Measurements from ENCODE around the gene MAP3K4.
A peak's percentile ranks its signal among the peaks of the same experiment; 100 is the strongest.
"Not testable (repeated sequence)": the region's sequence is repeated elsewhere in the genome, so short reads cannot be mapped to it uniquely, and the experiment has no call there.

The MAP3K4 gene

GRCh38 chr6:161094955-161095354, 103.4 kb downstream of the MAP3K4 start:
- no peak for DNase-seq

GRCh38 chr6:161095916-161096315, 104.3 kb downstream of the MAP3K4 start:
- DNase-seq = no peak

GRCh38 chr6:161100072-161100471, 108.5 kb downstream of the MAP3K4 start:
- DNase-seq = no peak

GRCh38 chr6:161101517-161101916, 109.9 kb downstream of the MAP3K4 start:
- DNase-seq = no peak

- no peak for DNase-seq
These were observed 111.9 kb downstream of the MAP3K4 start for GRCh38 chr6:161103475-161103874.

GRCh38 chr6:161104966-161105365, 113.4 kb downstream of the MAP3K4 start:
- no peak for DNase-seq

- DNase-seq = no peak
These were observed 113.8 kb downstream of the MAP3K4 start for GRCh38 chr6:161105408-161105807.

- no peak for DNase-seq
These were observed 116.5 kb downstream of the MAP3K4 start for GRCh38 chr6:161107779-161108730.

- DNase-seq = no peak
These were observed 117.3 kb downstream of the MAP3K4 start for GRCh38 chr6:161108916-161109315.

GRCh38 chr6:161109366-161109765, 117.8 kb downstream of the MAP3K4 start:
- DNase-seq = no peak

GRCh38 chr6:161110028-161110779, 118.6 kb downstream of the MAP3K4 start:
- DNase-seq = no peak

GRCh38 chr6:161111261-161111660, 119.7 kb downstream of the MAP3K4 start:
- DNase-seq = peak; percentile 19

GRCh38 chr6:161115468-161115867, 123.9 kb downstream of the MAP3K4 start:
- DNase-seq = no peak

- DNase-seq = no peak
These were observed 125.0 kb downstream of the MAP3K4 start for GRCh38 chr6:161116554-161116953.

- DNase-seq = no peak
These were observed 125.7 kb downstream of the MAP3K4 start for GRCh38 chr6:161117308-161117707.

- DNase-seq = no peak
These were observed 126.4 kb downstream of the MAP3K4 start for GRCh38 chr6:161117942-161118341.

- not testable (repeated sequence) for DNase-seq
These were observed 131.8 kb downstream of the MAP3K4 start for GRCh38 chr6:161123319-161123718.

GRCh38 chr6:161125591-161125990, 134.0 kb downstream of the MAP3K4 start:
- no peak for DNase-seq

GRCh38 chr6:161127071-161127740, 135.6 kb downstream of the MAP3K4 start:
- no peak for DNase-seq

- DNase-seq = no peak
These were observed 136.7 kb downstream of the MAP3K4 start for GRCh38 chr6:161128230-161128629.

- peak; percentile 65 for DNase-seq
These were observed 137.2 kb downstream of the MAP3K4 start for GRCh38 chr6:161128680-161129196.

GRCh38 chr6:161130541-161130940, 139.0 kb downstream of the MAP3K4 start:
- DNase-seq = no peak

Measured in activated CD4-positive, alpha-beta T cell treated with anti-CD3 and anti-CD28 coated beads for 48 hours (primary cell).